Mammary epithelial cell (primary cell): ENCODE results near the gene TCP1.

Source experiments
- EZH2 ChIP-seq: IDR thresholded peaks from 2 replicates; pipeline ENCODE4 v1.6.1; 2012; ENCODE audit warnings: low read length, inconsistent platforms, borderline replicate concordance
- TF ChIP-seq, protein P1 (sequence below), 2 donors: IDR thresholded peaks in 1 of 2; conservative IDR thresholded peaks in 1 of 2; 2 replicates each; pipeline ENCODE4 v1.5.1; 2011 to 2012; ENCODE audit warnings: inconsistent platforms in 2 of 2, low read length in 2 of 2, mild to moderate bottlenecking in 2 of 2, control low read depth in 1 of 2, low read depth in 1 of 2; ENCODE audit not compliant: insufficient read depth in 1 of 2; ENCODE audit errors: extremely low read depth in 1 of 2

- TF ChIP-seq, protein P1, sequence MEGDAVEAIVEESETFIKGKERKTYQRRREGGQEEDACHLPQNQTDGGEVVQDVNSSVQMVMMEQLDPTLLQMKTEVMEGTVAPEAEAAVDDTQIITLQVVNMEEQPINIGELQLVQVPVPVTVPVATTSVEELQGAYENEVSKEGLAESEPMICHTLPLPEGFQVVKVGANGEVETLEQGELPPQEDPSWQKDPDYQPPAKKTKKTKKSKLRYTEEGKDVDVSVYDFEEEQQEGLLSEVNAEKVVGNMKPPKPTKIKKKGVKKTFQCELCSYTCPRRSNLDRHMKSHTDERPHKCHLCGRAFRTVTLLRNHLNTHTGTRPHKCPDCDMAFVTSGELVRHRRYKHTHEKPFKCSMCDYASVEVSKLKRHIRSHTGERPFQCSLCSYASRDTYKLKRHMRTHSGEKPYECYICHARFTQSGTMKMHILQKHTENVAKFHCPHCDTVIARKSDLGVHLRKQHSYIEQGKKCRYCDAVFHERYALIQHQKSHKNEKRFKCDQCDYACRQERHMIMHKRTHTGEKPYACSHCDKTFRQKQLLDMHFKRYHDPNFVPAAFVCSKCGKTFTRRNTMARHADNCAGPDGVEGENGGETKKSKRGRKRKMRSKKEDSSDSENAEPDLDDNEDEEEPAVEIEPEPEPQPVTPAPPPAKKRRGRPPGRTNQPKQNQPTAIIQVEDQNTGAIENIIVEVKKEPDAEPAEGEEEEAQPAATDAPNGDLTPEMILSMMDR (conservative IDR thresholded peaks at IDR 0.05 in 1 of 2, IDR thresholded peaks at IDR 0.05 in 1 of 2; ENCODE audit: extremely low read depth in 1 of 2, insufficient read depth in 1 of 2, low read depth in 1 of 2, low read length in 2 of 2) = no peak
- TF ChIP-seq EZH2 = no peak
Measured at GRCh38 chr6:159809149-159809548, 19.7 kb upstream of the TCP1 start.
